Vagina (tissue), 2 donors: ENCODE results near the gene MDN1. TPM values are rescaled to one million over a fixed set of nuclear protein-coding genes. Genes with fewer than 3 reads are reported as not detected.
"Not testable (repeated sequence)": the region's sequence is repeated elsewhere in the genome, so short reads cannot be mapped to it uniquely, and the experiment has no call there.

Experiments
- DNase-seq, 2 donors: peaks; one replicate each; pipeline ENCODE4 v3.0.0-alpha.2; 2017; ENCODE audit errors: extremely low spot score in 2 of 2
- H3K27ac ChIP-seq: fragments of 200-600 bp; sonication (generic); one replicate; pipeline ENCODE4 v1.5.1; 2019
- H3K27me3 ChIP-seq: fragments of 200-600 bp; sonication (generic); one replicate; pipeline ENCODE4 v1.5.1; 2019
- H3K36me3 ChIP-seq, 2 donors: fragments of 200-600 bp; sonication (generic); one replicate each; pipeline ENCODE4 v1.5.1; 2017 to 2019
- H3K4me1 ChIP-seq: fragments of 200-600 bp; sonication (generic); one replicate; pipeline ENCODE4 v1.5.1; 2019
- H3K4me3 ChIP-seq, 2 donors: fragments of 200-600 bp; sonication (generic); 1 replicate in 1 of 2; 2 replicates in 1 of 2; pipeline ENCODE4 v1.5.1; 2016 to 2019
- H3K9me3 ChIP-seq: fragments of 200-600 bp; sonication (generic); one replicate; pipeline ENCODE4 v1.5.1; 2019
- POLR2A ChIP-seq, 2 donors: fragments of 450-650 bp; IDR thresholded peaks; one replicate each; pipeline ENCODE4 v1.6.1; 2017; ENCODE audit warnings: antibody characterized with exemption in 2 of 2, mild to moderate bottlenecking in 2 of 2, moderate library complexity in 2 of 2
- POLR2AphosphoS5 ChIP-seq, 2 donors: sonication (generic); formaldehyde crosslinking; IDR thresholded peaks; one replicate each; pipeline ENCODE4 v1.9.0; 2017; ENCODE audit warnings: antibody characterized with exemption in 2 of 2, mild to moderate bottlenecking in 2 of 2, low read depth in 1 of 2; ENCODE audit not compliant: insufficient read depth in 1 of 2
- intact Hi-C: fragments of 100-400 bp; cut with DNase I; formaldehyde crosslinking; loops from one replicate; pipeline ENCODE4 v1.15.1; 2023
- total RNA-seq: library from RNA; depleted of rRNA; stranded (reverse); fragments of >200 nt; gene quantifications from one replicate; pipeline ENCODE4 v1.2.3, GENCODE V29; 2016
- TF ChIP-seq, protein P1 (sequence below), 3 experiments: fragments of 450-650 bp in 2 of 3; fragments of 200-600 bp in 1 of 3; sonication (generic) in 1 of 3; IDR thresholded peaks; one replicate each; pipeline ENCODE4 v1.5.1; 2017 to 2019; ENCODE audit warnings: antibody characterized with exemption in 3 of 3, mild to moderate bottlenecking in 2 of 3, moderate library complexity in 2 of 3

MDN1 gene
- total RNA-seq, 1 donor from 2014 or later: 23.8 TPM

DNA sequence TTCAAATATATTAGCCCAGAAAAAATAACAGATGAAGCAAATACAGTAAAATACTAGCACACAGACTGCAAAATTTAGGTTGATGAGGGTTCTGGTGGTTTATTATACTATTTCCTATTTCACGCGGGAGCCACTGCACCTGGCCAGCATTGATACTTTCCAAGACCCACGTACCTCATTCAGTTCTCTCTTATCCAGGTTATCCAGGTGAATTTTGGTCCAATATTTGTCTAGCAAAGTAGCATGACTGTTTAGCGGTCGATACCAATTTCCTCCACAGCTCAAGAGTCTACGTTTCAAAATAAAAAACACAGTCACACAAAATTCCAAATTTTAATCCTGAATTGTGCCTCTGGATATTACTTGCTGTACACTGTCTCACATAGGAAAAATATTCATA is 34.8 kb downstream of the MDN1 start:
- TF ChIP-seq POLR2A (IDR thresholded peaks at IDR 0.05) (no peak), POLR2AphosphoS5 (IDR thresholded peaks at IDR 0.05; ENCODE audit: insufficient read depth in 1 of 2, low read depth in 1 of 2) (no peak)
- TF ChIP-seq, protein P1, sequence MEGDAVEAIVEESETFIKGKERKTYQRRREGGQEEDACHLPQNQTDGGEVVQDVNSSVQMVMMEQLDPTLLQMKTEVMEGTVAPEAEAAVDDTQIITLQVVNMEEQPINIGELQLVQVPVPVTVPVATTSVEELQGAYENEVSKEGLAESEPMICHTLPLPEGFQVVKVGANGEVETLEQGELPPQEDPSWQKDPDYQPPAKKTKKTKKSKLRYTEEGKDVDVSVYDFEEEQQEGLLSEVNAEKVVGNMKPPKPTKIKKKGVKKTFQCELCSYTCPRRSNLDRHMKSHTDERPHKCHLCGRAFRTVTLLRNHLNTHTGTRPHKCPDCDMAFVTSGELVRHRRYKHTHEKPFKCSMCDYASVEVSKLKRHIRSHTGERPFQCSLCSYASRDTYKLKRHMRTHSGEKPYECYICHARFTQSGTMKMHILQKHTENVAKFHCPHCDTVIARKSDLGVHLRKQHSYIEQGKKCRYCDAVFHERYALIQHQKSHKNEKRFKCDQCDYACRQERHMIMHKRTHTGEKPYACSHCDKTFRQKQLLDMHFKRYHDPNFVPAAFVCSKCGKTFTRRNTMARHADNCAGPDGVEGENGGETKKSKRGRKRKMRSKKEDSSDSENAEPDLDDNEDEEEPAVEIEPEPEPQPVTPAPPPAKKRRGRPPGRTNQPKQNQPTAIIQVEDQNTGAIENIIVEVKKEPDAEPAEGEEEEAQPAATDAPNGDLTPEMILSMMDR (IDR thresholded peaks at IDR 0.05): no peak
- Histone ChIP-seq H3K4me1 (no peaks in the 10 kb centered on the region), H3K9me3 (no peaks in the 10 kb centered on the region), H3K4me3 (no peak overlapping the region), H3K36me3 (peaks cover 0 to 92% of the 10 kb centered on the region in 2 donors), H3K27ac (no peak overlapping the region), H3K27me3 (no peaks in the 10 kb centered on the region)
- DNase-seq: no peak
- intact Hi-C loops: no loop called here

DNA sequence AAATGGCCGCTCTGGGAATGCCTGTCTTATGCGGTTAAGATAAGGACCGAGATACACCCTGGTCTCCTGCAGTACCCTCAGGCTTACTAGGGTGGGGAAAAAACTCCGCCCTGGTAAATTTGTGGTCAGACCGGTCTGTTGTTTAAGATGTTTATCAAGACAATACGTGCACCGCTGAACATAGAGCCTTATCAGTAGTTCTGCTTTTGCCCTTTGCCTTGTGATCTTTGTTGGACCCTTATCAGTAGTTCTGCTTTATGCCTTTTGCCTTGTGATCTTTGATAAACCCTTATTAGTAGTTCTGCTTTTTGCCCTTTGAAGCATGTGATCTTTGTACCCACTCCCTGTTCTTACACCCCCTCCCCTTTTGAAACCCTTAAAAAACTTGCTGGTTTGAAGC is 36.3 kb downstream of the MDN1 start:
- DNase-seq, H3K9me3 ChIP-seq, H3K4me3 ChIP-seq, H3K27me3 ChIP-seq, H3K27ac ChIP-seq, intact Hi-C loops, H3K4me1 ChIP-seq: not testable (repeated sequence)
- peaks cover 0 to 92% of the 10 kb centered on the region in 2 donors for H3K36me3 ChIP-seq

DNA sequence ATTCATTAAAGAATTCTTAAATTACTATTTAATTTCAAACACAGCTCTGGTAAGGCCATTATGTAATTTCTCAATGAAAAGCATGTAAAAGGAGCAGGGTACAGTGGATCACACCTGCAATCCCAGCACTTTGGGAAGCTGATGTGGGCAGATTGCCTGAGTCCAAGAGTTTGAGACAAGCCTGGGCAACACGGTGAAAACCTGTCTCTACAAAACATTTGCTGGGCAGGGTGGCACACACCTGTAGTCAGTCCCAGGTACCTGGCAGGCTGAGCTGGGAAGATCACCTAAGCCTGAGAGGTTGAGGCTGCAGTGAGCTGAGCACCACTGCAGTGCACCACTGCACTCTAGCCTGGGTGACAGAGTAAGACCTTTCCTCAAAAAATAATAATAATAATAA is 37.4 kb downstream of the MDN1 start:
- intact Hi-C loops: no loop called here
- no peaks in the 10 kb centered on the region for H3K9me3 ChIP-seq

DNA sequence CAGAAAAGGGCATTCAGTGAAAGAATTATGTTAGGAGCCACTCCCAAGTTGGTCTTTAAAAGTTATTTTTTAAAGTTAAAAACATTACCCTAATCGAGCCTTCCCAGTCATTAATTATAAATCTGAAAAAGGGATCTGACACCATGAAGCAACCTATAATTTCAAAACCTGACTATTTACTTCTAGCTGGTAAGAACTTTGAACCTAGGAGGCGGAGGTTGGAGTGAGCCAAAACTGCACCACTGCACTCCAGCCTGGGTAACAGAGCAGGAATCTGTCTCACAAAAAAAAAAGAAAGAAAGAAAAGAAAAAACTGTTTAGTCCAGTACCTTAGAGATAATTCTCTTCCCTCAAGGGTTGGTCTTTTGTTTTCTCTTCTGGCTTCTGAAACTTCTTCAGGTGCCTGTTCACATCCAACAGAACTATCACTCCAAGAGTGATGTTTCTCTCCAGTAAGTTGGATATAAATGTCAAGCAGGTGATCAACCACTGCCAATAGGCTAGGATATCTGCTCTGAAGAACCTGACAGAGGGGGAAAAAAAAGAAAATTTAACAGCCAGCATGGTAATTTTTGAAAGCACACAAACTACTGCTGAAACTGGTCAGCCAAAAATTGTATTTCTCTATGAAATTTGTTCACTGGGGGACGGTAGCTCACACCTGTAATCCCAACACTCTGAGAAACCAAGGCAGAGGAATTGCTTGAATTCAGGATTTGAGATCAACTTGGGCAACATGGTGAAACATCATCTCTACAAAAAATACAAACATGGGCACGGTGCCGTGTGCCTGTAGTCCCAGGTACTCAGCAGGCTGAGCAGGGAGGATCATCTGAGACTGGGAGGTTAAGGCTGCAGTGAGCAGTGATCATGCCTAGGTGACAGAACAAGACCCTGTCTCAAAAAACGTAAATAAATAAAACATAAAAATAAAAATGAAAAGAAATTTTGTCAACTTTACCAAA is 38.2 kb downstream of the MDN1 start:
- H3K9me3 ChIP-seq: no peaks in the 10 kb centered on the region
- peaks cover 0 to 75% of the 10 kb centered on the region in 2 donors for H3K36me3 ChIP-seq
- no peaks in the 10 kb centered on the region for H3K27me3 ChIP-seq
- TF ChIP-seq, protein P1 (IDR thresholded peaks at IDR 0.05): no peak
- TF ChIP-seq POLR2AphosphoS5 (IDR thresholded peaks at IDR 0.05; ENCODE audit: insufficient read depth in 1 of 2, low read depth in 1 of 2) (no peak), POLR2A (IDR thresholded peaks at IDR 0.05) (no peak)
- no peak overlapping the region for H3K4me3 ChIP-seq
- intact Hi-C loops: no loop called here
- DNase-seq: no peak
- H3K4me1 ChIP-seq: no peaks in the 10 kb centered on the region
- no peak overlapping the region for H3K27ac ChIP-seq

More for the DNA sequence above, 37.4 kb downstream of the MDN1 start:
- DNase-seq: no peak
- H3K4me1 ChIP-seq: no peaks in the 10 kb centered on the region
- H3K4me3 ChIP-seq: no peak overlapping the region
- TF ChIP-seq, protein P1 (IDR thresholded peaks at IDR 0.05): no peak
- TF ChIP-seq POLR2A (IDR thresholded peaks at IDR 0.05) (no peak), POLR2AphosphoS5 (IDR thresholded peaks at IDR 0.05; ENCODE audit: insufficient read depth in 1 of 2, low read depth in 1 of 2) (no peak)
- no peak overlapping the region for H3K27ac ChIP-seq
- peaks cover 0 to 84% of the 10 kb centered on the region in 2 donors for H3K36me3 ChIP-seq
- H3K27me3 ChIP-seq: no peaks in the 10 kb centered on the region

DNA sequence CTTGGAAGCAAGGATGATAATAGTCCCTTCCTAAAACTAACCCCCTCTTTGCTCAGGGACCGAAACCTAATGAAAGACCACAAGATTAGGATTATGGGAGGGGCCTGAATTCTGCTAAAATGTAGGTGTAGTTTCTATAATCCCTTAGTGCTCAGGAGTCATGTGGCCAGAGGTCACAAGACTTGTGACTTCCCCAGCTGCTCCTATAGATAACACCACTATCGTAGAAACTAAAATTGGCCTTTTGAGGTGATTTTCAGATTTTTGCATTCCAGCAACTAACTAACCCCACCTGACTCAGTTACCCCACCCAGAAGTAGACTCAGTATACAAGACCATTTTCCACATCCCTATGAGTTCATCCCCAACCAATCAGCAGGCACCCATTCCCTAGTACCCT is 42.1 kb downstream of the MDN1 start:
- Histone ChIP-seq H3K4me1 (no peaks in the 10 kb centered on the region), H3K27ac (no peak overlapping the region), H3K36me3 (peaks cover 0 to 69% of the 10 kb centered on the region in 2 donors), H3K4me3 (no peak overlapping the region), H3K9me3 (no peaks in the 10 kb centered on the region), H3K27me3 (no peaks in the 10 kb centered on the region)
- intact Hi-C loops: no loop called here
- TF ChIP-seq POLR2A (IDR thresholded peaks at IDR 0.05) (no peak), POLR2AphosphoS5 (IDR thresholded peaks at IDR 0.05; ENCODE audit: insufficient read depth in 1 of 2, low read depth in 1 of 2) (no peak)
- TF ChIP-seq, protein P1 (IDR thresholded peaks at IDR 0.05): no peak
- no peak for DNase-seq
